TTC549 (cell line): ENCODE results near the gene VRK3.
"Not testable (repeated sequence)": the region's sequence is repeated elsewhere in the genome, so short reads cannot be mapped to it uniquely, and the experiment has no call there.

Experiments
- FAIRE-seq: peaks from 2 replicates; lab custom pipeline; 2012; peaks lifted over from hg19 to GRCh38; lab: Jason Lieb, UNC

Gene VRK3

DNA sequence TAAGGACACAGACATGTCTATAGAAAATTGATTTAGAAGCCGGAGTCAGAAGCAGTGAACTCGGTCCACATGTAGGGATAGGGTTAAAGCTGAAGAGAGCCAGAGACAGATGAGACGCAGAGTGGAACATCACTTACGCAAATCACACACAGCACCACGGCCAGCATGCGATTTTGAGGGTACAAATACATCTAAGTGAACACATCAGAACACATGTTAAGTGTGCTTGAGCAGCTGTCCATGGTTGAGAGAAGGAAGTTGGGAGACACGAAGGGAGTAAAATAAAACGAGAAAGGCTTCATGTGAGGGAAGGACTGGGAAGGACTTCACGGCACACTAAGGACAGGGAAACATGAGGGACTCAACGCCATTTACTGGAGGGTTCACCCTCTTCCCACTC lies 38.8 kb downstream of the VRK3 start:
- FAIRE-seq, result no peak

- FAIRE-seq, result no peak
Measured at GRCh38 chr19:49985871-49986270, 39.3 kb downstream of the VRK3 start.

DNA sequence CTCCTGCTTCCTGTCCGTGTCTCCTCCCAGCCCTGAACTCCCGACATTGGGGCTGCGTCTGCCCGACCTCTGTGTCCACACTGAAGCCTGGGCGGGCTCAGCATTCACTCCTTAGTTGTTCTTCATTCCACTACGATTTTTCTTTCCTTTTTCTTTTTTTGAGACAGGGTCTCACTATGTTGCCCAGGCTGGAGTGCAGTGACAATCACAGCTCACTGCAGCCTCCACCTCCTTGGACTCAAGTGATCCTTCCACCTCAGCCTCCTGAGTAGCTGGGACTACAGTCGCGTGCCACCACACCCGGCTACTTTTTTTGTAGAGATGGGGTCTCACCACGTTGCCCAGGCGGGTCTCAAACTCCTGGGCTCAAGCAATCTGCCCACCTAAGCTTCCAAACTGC lies 40.7 kb downstream of the VRK3 start:
- no peak for FAIRE-seq

- no peak for FAIRE-seq
Measured at GRCh38 chr19:49983645-49984229, 41.4 kb downstream of the VRK3 start.

DNA sequence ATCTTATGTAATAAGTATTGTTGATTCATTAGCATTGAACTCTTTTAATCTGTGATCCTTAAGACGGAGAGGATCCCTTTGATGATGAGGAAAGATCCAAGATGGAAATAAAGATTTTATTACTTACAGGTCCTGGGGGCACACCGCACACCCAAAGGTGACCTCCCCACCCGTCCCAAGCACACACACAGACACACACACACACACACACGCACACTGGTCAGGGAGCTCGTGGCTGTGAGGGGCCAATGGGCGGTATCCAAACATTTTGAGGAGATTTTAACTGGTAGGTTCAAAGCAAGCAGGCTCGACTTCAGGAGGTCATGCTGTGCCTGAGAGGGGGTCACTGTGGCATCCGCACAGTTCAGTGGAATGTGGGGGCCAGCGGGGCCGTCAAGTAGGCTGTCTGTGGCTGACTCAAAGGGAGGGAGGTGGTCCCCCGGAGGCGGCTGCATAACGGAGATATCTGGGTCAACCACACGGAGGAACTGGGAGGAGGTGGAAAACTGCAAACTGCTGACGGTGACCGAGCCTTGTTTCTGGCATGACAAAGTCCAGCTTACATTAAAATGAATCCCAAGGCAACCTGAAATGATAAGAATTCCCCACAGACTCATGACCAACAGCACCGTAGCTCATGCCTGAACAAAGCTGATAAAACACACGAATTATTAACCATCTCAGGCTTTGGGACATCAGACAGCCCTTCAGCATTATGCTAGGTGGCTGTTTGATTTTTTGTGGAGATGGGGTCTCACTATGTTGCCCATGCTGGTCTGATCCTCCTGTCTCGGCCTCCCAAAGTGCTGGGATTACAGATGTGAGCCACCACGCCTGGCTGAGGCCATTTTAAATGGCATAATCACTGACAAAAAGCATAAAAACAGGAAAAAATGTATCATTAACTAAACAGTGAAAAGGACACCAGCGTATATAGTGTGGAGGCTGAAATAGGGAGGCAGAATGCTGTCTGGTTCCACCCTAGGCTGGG lies 43.3 kb downstream of the VRK3 start:
- FAIRE-seq, result no peak

DNA sequence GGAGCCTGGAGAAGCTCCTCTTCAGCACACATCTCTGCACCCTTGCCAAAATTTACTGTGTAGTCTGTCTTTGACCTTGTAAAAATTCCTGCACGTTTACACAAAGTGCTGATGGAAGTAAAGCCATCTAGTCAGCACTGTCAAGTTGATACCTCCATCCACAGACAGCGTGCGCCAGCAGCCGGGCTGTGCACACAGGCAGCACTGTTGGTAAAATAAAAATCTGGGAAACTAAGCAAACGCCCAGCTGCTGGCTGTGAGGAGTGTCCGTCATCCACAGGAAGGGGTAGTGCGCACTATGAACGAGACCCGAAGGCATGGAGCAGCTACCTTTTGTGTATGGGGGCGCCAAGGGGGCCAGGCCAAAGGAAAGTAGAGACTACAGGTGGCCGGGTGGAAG lies 46.8 kb downstream of the VRK3 start:
- no peak for FAIRE-seq

DNA sequence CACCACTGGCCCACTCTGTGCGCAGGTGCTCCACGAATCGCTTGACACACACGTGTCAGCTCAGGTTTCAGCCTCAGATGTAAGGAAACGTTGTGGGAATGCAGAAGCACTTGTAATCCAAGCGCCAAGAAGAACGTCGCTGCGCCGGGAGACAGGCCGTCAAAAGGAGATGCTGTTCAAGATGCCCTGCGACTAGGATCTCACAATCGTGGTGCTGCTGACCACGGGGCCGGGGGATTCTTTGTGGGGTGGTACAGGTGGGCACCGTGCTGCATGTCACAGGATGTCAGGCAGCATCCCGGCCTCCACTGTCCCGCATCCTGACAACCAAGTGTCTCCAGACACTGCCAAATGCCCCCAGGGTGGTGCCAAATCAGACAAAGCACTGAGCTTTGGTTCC lies 47.3 kb downstream of the VRK3 start:
- no peak for FAIRE-seq

GRCh38 chr19:49977076-49977475 lies 48.1 kb downstream of the VRK3 start:
- FAIRE-seq, result no peak

DNA sequence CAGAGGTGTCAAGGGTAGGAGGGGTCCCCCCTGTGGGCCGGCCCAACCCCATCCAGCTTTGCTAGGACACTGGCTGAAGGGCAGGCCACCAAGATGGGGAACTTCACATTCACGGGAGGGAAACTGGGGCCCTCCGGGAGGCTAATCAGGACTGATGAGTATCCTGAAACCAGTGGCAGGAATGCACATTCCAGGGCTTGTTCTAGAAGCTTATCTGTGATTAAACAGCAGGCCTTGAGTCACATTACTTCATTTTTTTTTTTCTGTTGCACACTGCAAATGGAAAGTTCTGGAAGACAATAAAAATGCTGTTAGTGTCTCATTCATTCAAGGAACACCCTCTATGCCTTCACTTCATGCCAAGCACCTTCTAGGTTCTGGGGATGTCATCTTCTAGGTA lies 48.7 kb downstream of the VRK3 start:
- FAIRE-seq, result no peak

DNA sequence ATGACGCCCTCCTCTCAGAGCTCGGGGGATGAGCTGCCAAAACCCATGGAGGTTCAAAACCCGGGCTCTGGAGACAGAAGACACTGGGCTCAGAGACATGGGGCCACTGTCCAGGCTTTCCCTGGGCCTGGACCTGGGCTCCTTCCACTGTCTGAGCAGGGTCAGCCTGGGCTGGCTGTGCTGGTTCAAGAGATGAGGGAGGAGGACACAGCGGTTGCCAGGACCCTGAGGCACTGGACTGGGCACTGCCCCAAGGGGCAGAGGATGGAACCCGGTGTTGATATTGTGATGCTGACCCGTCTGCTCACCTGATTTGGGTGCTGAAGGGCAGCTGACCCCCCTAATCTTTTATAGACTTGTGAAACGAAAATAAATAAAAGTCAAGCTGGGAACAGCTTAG lies 50.1 kb downstream of the VRK3 start:
- FAIRE-seq, result no peak

GRCh38 chr19:49973987-49974386 lies 51.2 kb downstream of the VRK3 start:
- no peak for FAIRE-seq

- no peak for FAIRE-seq
Measured at GRCh38 chr19:49972841-49973240, 52.3 kb downstream of the VRK3 start.

DNA sequence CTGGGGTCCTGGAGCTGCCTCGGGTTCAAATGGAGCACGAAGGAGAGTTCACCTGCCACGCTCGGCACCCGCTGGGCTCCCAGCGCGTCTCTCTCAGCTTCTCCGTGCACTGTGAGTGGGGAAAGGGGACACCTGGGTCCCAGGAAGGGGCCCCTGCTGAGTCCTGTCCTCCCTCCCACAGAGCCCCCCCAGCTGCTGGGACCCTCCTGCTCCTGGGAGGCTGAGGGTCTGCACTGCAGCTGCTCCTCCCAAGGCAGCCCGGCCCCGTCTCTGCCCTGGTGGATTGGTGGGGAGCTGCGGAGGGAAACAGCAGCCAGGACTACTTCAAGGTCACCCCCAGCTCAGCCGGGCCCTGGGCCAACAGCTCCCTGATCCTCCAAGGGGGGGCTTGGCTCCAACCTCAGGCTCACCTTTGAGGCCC lies 53.2 kb downstream of the VRK3 start:
- FAIRE-seq, result no peak

- FAIRE-seq, result not testable (repeated sequence)
Measured at GRCh38 chr19:49969355-49969754, 55.8 kb downstream of the VRK3 start.

DNA sequence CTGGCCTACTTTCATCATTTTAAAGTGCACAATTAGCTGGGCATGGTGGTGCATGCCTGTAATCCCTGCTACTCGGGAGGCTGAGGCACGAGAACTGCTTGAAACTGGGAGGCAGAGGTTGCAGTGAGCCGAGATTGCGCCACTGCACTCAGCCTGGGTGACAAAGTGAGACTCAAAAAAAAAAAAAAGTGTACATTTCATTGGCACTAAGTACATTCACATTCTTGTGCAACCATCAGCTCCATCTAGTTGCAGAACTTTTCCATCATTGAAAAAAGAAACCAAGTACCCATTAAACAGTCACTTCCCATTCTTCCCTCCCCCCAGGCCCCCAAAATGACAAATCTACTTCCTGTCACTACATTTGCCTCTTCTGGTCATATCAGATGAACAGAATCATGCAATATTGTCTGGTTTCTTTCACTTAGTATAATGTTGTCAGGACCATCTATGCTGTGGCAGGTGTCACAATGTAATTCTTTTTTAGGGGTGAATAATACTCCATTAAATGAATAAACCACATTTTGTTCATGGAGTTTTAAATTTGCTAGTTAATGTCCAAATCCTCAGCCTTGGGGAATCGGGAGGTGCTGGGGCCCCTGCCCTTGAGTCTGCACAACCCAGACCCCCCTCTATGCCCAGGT lies 56.8 kb downstream of the VRK3 start:
- no peak for FAIRE-seq

- FAIRE-seq, result not testable (repeated sequence)
Measured at GRCh38 chr19:49960980-49961379, 64.2 kb downstream of the VRK3 start, which contains the start of gene SIGLEC11. Gene SIGLEC11 (minus strand): TSS chr19:49961172. CDS start chr19:49961081, 91 bp downstream.

- FAIRE-seq, result not testable (repeated sequence)
Measured at GRCh38 chr19:49959892-49960291, 65.3 kb downstream of the VRK3 start.

DNA sequence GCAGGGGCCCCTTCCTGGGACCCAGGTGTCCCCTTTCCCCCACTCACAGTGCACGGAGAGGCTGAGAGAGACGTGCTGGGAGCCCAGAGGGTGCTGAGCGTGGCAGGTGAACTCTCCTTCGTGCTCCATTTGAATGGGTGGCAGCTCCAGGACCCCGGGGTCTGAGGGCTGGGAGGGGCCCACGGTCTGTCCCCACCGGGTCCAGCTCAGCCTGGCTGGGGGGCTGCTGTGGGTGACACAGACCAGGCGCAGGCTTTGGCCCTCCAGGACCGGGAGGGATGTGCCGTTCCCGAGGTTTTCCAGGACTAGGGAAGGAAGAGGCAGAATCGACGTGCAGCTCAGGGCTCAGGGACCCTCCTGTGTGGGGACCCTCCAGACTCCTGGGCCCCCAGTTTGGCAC lies 66.6 kb downstream of the VRK3 start:
- FAIRE-seq, result not testable (repeated sequence)

DNA sequence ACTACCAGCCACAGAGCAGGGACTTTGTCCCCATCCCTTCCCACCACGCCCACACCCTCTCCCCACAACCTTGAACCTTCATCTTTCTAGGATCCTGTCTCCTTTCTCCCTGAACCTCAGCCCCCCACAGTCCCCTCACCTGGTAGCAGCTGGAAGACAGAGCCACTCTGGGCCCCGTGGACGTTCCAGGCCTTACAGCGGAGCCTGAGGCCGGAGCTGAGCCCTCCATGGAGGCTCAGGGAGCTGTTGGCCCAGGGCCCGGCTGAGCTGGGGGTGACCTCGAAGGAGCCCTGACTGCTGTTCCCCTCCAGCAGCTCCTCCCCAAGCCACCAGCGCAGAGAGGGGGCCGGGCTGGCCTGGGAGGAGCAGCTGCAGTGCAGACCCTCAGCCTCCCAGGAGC lies 67.0 kb downstream of the VRK3 start:
- not testable (repeated sequence) for FAIRE-seq

DNA sequence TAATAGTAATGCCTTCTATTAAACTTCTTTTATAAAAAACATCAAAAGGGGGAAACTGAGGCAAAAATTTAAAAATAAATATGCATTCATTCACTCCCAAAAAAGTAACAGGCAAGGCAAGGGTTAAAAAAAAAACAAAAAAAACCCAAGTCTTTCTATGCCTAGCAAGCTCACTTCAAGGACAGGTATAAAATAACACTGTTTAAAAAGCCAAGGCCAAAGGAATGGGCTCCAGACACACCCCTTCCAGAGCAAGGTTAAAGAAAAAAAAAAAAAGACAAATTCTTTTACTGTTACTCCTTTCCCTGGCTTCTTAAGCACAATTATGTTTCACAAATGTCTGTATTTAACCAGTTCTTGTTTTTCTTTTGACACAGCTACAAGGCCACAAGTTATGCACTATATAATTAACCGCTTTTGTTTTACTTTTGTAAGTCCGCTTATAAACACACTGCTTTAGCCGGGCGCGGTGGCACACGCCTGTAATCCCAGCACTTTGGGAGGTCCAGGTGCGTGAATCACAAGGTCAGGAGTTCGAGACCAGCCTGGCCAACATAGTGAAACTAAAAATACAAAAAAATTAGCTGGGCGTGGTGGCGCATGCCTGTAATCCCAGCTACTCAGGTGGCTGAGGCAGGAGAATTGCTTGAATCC lies 67.8 kb downstream of the VRK3 start:
- FAIRE-seq, result no peak

- no peak for FAIRE-seq
Measured at GRCh38 chr19:49956115-49956495, 69.1 kb downstream of the VRK3 start.

- no peak for FAIRE-seq
Measured at GRCh38 chr19:49954933-49955332, 70.2 kb downstream of the VRK3 start.
